Heart left ventricle (tissue), 13 donors: ENCODE results near the gene KRT75.

Source experiments
- POLR2A ChIP-seq, 2 donors: fragments of 450-650 bp; IDR thresholded peaks; one replicate each; pipeline ENCODE4 v1.6.1; 2017; ENCODE audit warnings: antibody characterized with exemption in 2 of 2, mild to moderate bottlenecking in 2 of 2, moderate library complexity in 2 of 2
- TF ChIP-seq, protein P1 (sequence below), 12 donors: fragments of 200-600 bp; sonication (generic) in 4 of 12; IDR thresholded peaks; one replicate each; pipeline versions ENCODE4 v1.5.0 to v1.8.0; 2018 to 2022; ENCODE audit warnings: antibody characterized with exemption in 12 of 12, mild to moderate bottlenecking in 5 of 12
- donor health status: ischemic (EF 13 %, LVEDD 7.1; RV severe dilation, severe dysfunction).
- donor health status: DM: no; HTN: yes; CAD: no.
- donor health status: DM: no; HTN: no; CAD: no.
- donor health status: ischemic (EF 25% LVEDD 6.9; RV normal size, moderate dysfunction).
- donor health status: ischemic (EF 25% LVEDD 5.7; RV mildly dilated, moderate dysfunction).
- donor health status: ischemic (EF 35%, LVEDD 5.7; RV mildly dilated, moderate dysfunction).
- donor health status: nonischemic (EF 11% LVEDD 7.7; RV severe dilation, severe dysfunction).
- donor health status: DM: yes; HTN: yes; CAD: no.
- donor health status: PGD.
- donor health status: ischemic (EF 29% LVEDD 5.4; RV normal size, mild dysfunction).
- donor health status: nonischemic (EF 23%, LVEDD 6.1; RV moderate dilation, normal function).

DNA sequence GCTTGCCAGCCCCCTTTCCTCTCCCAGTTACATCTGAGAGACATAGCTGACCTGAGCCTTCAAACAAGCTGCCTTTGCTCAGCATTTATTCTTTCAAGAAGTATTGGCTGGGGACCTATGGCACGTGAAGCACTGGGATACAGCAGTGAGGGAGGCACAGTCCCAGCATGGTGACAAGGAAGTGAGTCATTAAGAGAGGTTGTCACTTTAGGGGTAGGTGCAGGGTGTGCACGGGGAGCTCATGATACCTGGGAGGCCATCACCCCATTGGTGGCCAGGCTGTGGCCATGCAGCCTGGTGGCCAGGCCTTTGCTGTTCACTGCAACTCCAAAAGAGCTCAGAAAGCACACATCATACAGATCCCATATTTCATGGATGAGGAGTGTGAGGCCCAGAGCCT is 5.7 kb upstream of the KRT75 start:
- TF ChIP-seq, protein P1, sequence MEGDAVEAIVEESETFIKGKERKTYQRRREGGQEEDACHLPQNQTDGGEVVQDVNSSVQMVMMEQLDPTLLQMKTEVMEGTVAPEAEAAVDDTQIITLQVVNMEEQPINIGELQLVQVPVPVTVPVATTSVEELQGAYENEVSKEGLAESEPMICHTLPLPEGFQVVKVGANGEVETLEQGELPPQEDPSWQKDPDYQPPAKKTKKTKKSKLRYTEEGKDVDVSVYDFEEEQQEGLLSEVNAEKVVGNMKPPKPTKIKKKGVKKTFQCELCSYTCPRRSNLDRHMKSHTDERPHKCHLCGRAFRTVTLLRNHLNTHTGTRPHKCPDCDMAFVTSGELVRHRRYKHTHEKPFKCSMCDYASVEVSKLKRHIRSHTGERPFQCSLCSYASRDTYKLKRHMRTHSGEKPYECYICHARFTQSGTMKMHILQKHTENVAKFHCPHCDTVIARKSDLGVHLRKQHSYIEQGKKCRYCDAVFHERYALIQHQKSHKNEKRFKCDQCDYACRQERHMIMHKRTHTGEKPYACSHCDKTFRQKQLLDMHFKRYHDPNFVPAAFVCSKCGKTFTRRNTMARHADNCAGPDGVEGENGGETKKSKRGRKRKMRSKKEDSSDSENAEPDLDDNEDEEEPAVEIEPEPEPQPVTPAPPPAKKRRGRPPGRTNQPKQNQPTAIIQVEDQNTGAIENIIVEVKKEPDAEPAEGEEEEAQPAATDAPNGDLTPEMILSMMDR (IDR thresholded peaks at IDR 0.05) = no peak
- no peak for TF ChIP-seq POLR2A (IDR thresholded peaks at IDR 0.05)
